WTC11 (cell line): Measurements from ENCODE around the gene SNCAIP. TPM values are rescaled to one million over a fixed set of nuclear protein-coding genes. Genes with fewer than 3 reads are reported as not detected.

Source experiments
- ATAC-seq: fragments of 200-7000 bp; cut with Tn5 transposase; 2 replicates; pipeline ENCODE4 v1.10.0; 2021; ENCODE audit warnings: mild to moderate bottlenecking, moderate library complexity
- CTCF ChIA-PET: fragments of 300-600 bp; sonication (Branson Sonifier 250); formaldehyde crosslinking; loops from one replicate; lab custom pipeline; 2021; ENCODE audit warnings: antibody characterized with exemption; lab: Charles Lee
- POLR2A ChIA-PET: fragments of 350-600 bp; sonication (Branson Sonifier 250); formaldehyde crosslinking; loops from one replicate; lab custom pipeline; 2021; ENCODE audit warnings: antibody characterized with exemption; lab: Charles Lee
- DNase-seq: peaks from one replicate; pipeline ENCODE4 v3.0.0; 2021; ENCODE audit warnings: low spot score
- H3K27ac Mint-ChIP-seq: 2 replicates; pipeline ENCODE4 v1.8.0; 2021; ENCODE audit warnings: mixed read lengths
- H3K27me3 Mint-ChIP-seq: 2 replicates; pipeline ENCODE4 v1.8.0; 2021; ENCODE audit warnings: low read depth, mild to moderate bottlenecking, moderate library complexity, mixed read lengths
- H3K36me3 Mint-ChIP-seq: 2 replicates; pipeline ENCODE4 v1.8.0; 2021; ENCODE audit warnings: mixed read lengths
- H3K4me1 Mint-ChIP-seq: 2 replicates; pipeline ENCODE4 v1.8.0; 2022; ENCODE audit warnings: mixed read lengths
- H3K4me3 Mint-ChIP-seq: 2 replicates; pipeline ENCODE4 v1.8.0; 2021; ENCODE audit warnings: mild to moderate bottlenecking, moderate library complexity, mixed read lengths
- H3K9me3 Mint-ChIP-seq: 2 replicates; pipeline ENCODE4 v1.8.0; 2021; ENCODE audit warnings: mixed read lengths
- CREM ChIP-seq: sonication (generic); formaldehyde crosslinking; IDR thresholded peaks from 2 replicates; pipeline ENCODE4 v1.8.1; 2022; ENCODE audit warnings: mild to moderate bottlenecking, missing genetic modification reagents, moderate library complexity
- ELF4 ChIP-seq: sonication (generic); formaldehyde crosslinking; IDR thresholded peaks from 2 replicates; pipeline ENCODE4 v1.8.1; 2022; ENCODE audit warnings: low read depth, mild to moderate bottlenecking, moderate library complexity, missing genetic modification reagents
- ETV6 ChIP-seq: sonication (generic); formaldehyde crosslinking; IDR thresholded peaks from 2 replicates; pipeline ENCODE4 v1.8.1; 2022; ENCODE audit warnings: mild to moderate bottlenecking, missing genetic modification reagents
- FOXP1 ChIP-seq: sonication (generic); formaldehyde crosslinking; IDR thresholded peaks from 2 replicates; pipeline ENCODE4 v1.8.0; 2022; ENCODE audit warnings: missing genetic modification reagents, mild to moderate bottlenecking, moderate library complexity, borderline replicate concordance
- GABPB1 ChIP-seq: sonication (generic); formaldehyde crosslinking; IDR thresholded peaks from 2 replicates; pipeline ENCODE4 v1.8.1; 2023; ENCODE audit warnings: mild to moderate bottlenecking, missing genetic modification reagents
- NFE2L1 ChIP-seq: sonication (generic); formaldehyde crosslinking; IDR thresholded peaks from 2 replicates; pipeline ENCODE4 v1.8.1; 2023; ENCODE audit warnings: missing genetic modification reagents
- NFYB ChIP-seq: sonication (generic); formaldehyde crosslinking; conservative IDR thresholded peaks from 2 replicates; pipeline ENCODE4 v1.8.0; 2022; ENCODE audit warnings: low read depth, missing genetic modification reagents
- NR2C2 ChIP-seq: sonication (generic); formaldehyde crosslinking; IDR thresholded peaks from 2 replicates; pipeline ENCODE4 v1.8.0; 2022; ENCODE audit warnings: mild to moderate bottlenecking, missing genetic modification reagents
- NR3C1 ChIP-seq: sonication (generic); formaldehyde crosslinking; conservative IDR thresholded peaks from 2 replicates; pipeline ENCODE4 v1.8.1; 2023; ENCODE audit warnings: low read depth, mild to moderate bottlenecking, missing genetic modification reagents
- SP1 ChIP-seq: sonication (generic); formaldehyde crosslinking; conservative IDR thresholded peaks from 2 replicates; pipeline ENCODE4 v1.8.1; 2022; ENCODE audit warnings: missing genetic modification reagents
- TCF7 ChIP-seq: sonication (generic); formaldehyde crosslinking; IDR thresholded peaks from 2 replicates; pipeline ENCODE4 v1.8.0; 2022; ENCODE audit warnings: mild to moderate bottlenecking, low read depth, missing genetic modification reagents, moderate library complexity
- TEAD1 ChIP-seq: sonication (generic); formaldehyde crosslinking; IDR thresholded peaks from 2 replicates; pipeline ENCODE4 v1.8.0; 2022; ENCODE audit warnings: mild to moderate bottlenecking, missing genetic modification reagents
- TEAD4 ChIP-seq: sonication (generic); formaldehyde crosslinking; IDR thresholded peaks from 2 replicates; pipeline ENCODE4 v1.8.0; 2022; ENCODE audit warnings: mild to moderate bottlenecking, missing genetic modification reagents
- TP53 ChIP-seq: sonication (generic); formaldehyde crosslinking; IDR thresholded peaks from 2 replicates; pipeline ENCODE4 v1.8.1; 2023; ENCODE audit warnings: mild to moderate bottlenecking, missing genetic modification reagents
- ZNF121 ChIP-seq: sonication (generic); formaldehyde crosslinking; IDR thresholded peaks from 2 replicates; pipeline ENCODE4 v1.8.0; 2023; ENCODE audit warnings: missing genetic modification reagents
- ZNF138 ChIP-seq: sonication (generic); formaldehyde crosslinking; conservative IDR thresholded peaks from 2 replicates; pipeline ENCODE4 v1.8.1; 2022; ENCODE audit warnings: mild to moderate bottlenecking, moderate library complexity, missing genetic modification reagents
- ZNF219 ChIP-seq: sonication (generic); formaldehyde crosslinking; IDR thresholded peaks from 2 replicates; pipeline ENCODE4 v1.8.0; 2023; ENCODE audit warnings: missing genetic modification reagents, mild to moderate bottlenecking, borderline replicate concordance
- ZNF232 ChIP-seq: sonication (generic); formaldehyde crosslinking; IDR thresholded peaks from 2 replicates; pipeline ENCODE4 v1.8.0; 2022; ENCODE audit warnings: mild to moderate bottlenecking, missing genetic modification reagents
- ZNF396 ChIP-seq: fragments of 250-450 bp; sonication (Bioruptor Pico); IDR thresholded peaks from 2 replicates; pipeline ENCODE4 v1.8.0; 2021; ENCODE audit warnings: mild to moderate bottlenecking, moderate library complexity, borderline replicate concordance
- ZNF416 ChIP-seq: fragments of 250-450 bp; sonication (Bioruptor Pico); IDR thresholded peaks from 2 replicates; pipeline ENCODE4 v1.9.0; 2021; ENCODE audit warnings: mild to moderate bottlenecking, inconsistent platforms
- ZNF671 ChIP-seq: fragments of 250-450 bp; sonication (Bioruptor Pico); IDR thresholded peaks from 2 replicates; pipeline ENCODE4 v1.8.0; 2021; ENCODE audit warnings: mild to moderate bottlenecking
- total RNA-seq: library from RNA; stranded (reverse); gene quantifications from 3 replicates; pipeline ENCODE4 v1.2.3, GENCODE V29; 2021
- TF ChIP-seq, protein P1 (sequence below): sonication (generic); formaldehyde crosslinking; IDR thresholded peaks from 2 replicates; pipeline ENCODE4 v1.8.0; 2022; ENCODE audit warnings: mild to moderate bottlenecking, missing genetic modification reagents
- TF ChIP-seq, protein P2 (sequence below): sonication (generic); formaldehyde crosslinking; IDR thresholded peaks from 2 replicates; pipeline ENCODE4 v1.8.1; 2022; ENCODE audit warnings: low read depth, missing genetic modification reagents, borderline replicate concordance
- TF ChIP-seq, protein P3 (sequence below): sonication (generic); formaldehyde crosslinking; IDR thresholded peaks from 2 replicates; pipeline ENCODE4 v1.8.1; 2022; ENCODE audit warnings: low read depth, mild to moderate bottlenecking, moderate library complexity, missing genetic modification reagents, borderline replicate concordance
- TF ChIP-seq, protein P4 (sequence below): sonication (generic); formaldehyde crosslinking; IDR thresholded peaks from 2 replicates; pipeline ENCODE4 v1.8.0; 2022; ENCODE audit warnings: mild to moderate bottlenecking, missing genetic modification reagents
- TF ChIP-seq, protein P5 (sequence below): sonication (generic); formaldehyde crosslinking; IDR thresholded peaks from 2 replicates; pipeline ENCODE4 v1.8.1; 2023; ENCODE audit warnings: mild to moderate bottlenecking, missing genetic modification reagents

SNCAIP gene
- total RNA-seq, 1 experiment from 2014 or later: 10.0 TPM

DNA sequence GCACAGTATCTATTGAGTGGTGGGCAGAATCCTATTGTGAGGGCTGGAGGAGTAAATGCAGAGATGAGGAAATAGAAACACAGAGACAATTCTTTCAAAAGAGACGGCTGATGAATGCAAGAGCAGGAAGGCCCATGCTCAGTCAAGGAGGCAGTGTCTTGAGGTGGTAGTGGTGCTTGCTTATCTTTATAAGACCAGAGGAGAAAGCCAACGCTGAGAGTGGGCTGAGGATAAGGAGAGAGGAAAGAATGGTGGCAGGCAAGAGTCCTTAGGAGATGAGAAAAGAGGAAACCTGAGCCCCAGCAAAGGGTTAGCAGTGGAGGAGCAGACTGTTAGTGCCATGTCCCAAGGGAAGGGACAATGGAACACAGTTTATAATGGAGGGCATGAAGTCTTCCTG, 86.0 kb downstream of the SNCAIP start:
- no peaks in the 10 kb centered on the region for H3K36me3 Mint-ChIP-seq
- ATAC-seq (no peak), DNase-seq (no peak)
- no peak overlapping the region for H3K27ac Mint-ChIP-seq
- no peaks in the 10 kb centered on the region for H3K27me3 Mint-ChIP-seq
- H3K4me3 Mint-ChIP-seq: no peak overlapping the region
- ChIA-PET CTCF (no interaction called here), POLR2A (no interaction called here)
- no peaks in the 10 kb centered on the region for H3K9me3 Mint-ChIP-seq
- TF ChIP-seq, protein P1, sequence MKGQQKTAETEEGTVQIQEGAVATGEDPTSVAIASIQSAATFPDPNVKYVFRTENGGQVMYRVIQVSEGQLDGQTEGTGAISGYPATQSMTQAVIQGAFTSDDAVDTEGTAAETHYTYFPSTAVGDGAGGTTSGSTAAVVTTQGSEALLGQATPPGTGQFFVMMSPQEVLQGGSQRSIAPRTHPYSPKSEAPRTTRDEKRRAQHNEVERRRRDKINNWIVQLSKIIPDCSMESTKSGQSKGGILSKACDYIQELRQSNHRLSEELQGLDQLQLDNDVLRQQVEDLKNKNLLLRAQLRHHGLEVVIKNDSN: no peak
- no peak for TF ChIP-seq ZNF671 (CRISPR knock-in tag)
- no peak for TF ChIP-seq ZNF416 (CRISPR knock-in tag)
- TF ChIP-seq TP53 (CRISPR knock-in tag): no peak
- H3K4me1 Mint-ChIP-seq: peaks cover 15% of the 10 kb centered on the region

DNA sequence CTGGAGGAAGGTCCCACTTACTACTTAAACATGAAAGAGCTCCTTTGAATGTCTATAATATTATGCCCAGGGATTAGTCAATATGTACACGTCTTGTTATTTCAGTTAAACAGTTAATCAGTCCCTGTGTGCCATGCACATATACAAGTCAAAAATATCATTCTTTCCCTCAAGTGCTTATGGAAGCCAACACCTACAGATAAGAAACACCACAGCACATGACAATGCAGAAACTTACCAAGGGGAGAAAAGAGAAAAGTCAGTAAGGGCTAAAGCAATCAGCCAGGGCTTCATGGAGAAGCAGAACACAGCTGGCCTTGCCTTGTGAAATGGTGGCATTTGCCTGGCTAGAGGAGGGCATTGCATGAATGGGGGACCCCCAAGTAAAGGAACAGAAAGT, 88.3 kb downstream of the SNCAIP start:
- no peak overlapping the region for H3K27ac Mint-ChIP-seq
- no peaks in the 10 kb centered on the region for H3K9me3 Mint-ChIP-seq
- ChIA-PET CTCF (interaction anchor here (1.1 kb wide), 2 partner anchors 9 to 13 kb away, joined by 4 to 5 read pairs; no protein-coding TSS in a partner anchor), POLR2A (no interaction called here)
- ATAC-seq (no peak), DNase-seq (no peak)
- no peaks in the 10 kb centered on the region for H3K36me3 Mint-ChIP-seq
- no peak overlapping the region for H3K4me3 Mint-ChIP-seq
- H3K4me1 Mint-ChIP-seq: peaks cover 26% of the 10 kb centered on the region
- H3K27me3 Mint-ChIP-seq: no peaks in the 10 kb centered on the region
- TF ChIP-seq CREM (CRISPR knock-in tag) (no peak), ELF4 (no peak), NFYB (no peak), ZNF396 (CRISPR knock-in tag) (no peak), NR3C1 (CRISPR knock-in tag) (no peak), NFE2L1 (CRISPR knock-in tag) (no peak), TCF7 (no peak), TEAD4 (no peak), ZNF121 (CRISPR knock-in tag) (no peak), NR2C2 (no peak), FOXP1 (CRISPR knock-in tag) (no peak), ETV6 (CRISPR knock-in tag) (no peak), ZNF232 (CRISPR knock-in tag) (no peak), GABPB1 (CRISPR knock-in tag) (no peak), ZNF671 (CRISPR knock-in tag) (no peak)
- TF ChIP-seq, protein P2, sequence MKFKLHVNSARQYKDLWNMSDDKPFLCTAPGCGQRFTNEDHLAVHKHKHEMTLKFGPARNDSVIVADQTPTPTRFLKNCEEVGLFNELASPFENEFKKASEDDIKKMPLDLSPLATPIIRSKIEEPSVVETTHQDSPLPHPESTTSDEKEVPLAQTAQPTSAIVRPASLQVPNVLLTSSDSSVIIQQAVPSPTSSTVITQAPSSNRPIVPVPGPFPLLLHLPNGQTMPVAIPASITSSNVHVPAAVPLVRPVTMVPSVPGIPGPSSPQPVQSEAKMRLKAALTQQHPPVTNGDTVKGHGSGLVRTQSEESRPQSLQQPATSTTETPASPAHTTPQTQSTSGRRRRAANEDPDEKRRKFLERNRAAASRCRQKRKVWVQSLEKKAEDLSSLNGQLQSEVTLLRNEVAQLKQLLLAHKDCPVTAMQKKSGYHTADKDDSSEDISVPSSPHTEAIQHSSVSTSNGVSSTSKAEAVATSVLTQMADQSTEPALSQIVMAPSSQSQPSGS (CRISPR knock-in tag): no peak

DNA sequence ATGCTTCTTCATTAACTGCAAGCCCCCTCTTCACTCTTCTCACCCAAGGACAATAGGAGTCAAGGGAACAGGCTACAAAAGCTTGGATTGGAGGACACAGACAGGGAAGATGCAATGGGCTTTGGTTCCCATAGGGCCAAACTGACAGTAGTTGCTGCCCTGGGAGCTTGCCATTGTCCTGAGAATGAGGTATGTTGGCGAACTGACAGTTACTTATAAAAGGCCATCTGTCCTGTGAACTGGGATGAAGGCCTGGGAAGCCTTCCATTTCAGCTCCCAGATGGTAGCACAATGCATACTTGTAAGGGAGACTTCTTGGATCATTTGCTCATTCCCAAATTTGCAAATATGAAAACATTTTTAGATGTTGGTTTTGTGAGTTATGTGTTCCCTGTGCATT, 88.9 kb downstream of the SNCAIP start:
- CTCF ChIA-PET: interaction anchor here (1.1 kb wide), 2 partner anchors 9 to 12 kb away, joined by 4 to 5 read pairs; no protein-coding TSS in a partner anchor
- Mint-ChIP-seq H3K27ac (no peak overlapping the region), H3K27me3 (no peaks in the 10 kb centered on the region), H3K4me3 (no peak overlapping the region), H3K36me3 (no peaks in the 10 kb centered on the region)
- ATAC-seq: no peak
- POLR2A ChIA-PET: no interaction called here
- TF ChIP-seq, protein P3, sequence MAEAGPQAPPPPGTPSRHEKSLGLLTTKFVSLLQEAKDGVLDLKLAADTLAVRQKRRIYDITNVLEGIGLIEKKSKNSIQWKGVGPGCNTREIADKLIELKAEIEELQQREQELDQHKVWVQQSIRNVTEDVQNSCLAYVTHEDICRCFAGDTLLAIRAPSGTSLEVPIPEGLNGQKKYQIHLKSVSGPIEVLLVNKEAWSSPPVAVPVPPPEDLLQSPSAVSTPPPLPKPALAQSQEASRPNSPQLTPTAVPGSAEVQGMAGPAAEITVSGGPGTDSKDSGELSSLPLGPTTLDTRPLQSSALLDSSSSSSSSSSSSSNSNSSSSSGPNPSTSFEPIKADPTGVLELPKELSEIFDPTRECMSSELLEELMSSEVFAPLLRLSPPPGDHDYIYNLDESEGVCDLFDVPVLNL (CRISPR knock-in tag): no peak
- TF ChIP-seq ZNF219 (CRISPR knock-in tag) (no peak), ZNF416 (CRISPR knock-in tag) (no peak), ZNF138 (no peak), SP1 (CRISPR knock-in tag) (no peak), TEAD1 (CRISPR knock-in tag) (no peak)
- TF ChIP-seq, protein P4, sequence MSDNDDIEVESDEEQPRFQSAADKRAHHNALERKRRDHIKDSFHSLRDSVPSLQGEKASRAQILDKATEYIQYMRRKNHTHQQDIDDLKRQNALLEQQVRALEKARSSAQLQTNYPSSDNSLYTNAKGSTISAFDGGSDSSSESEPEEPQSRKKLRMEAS (CRISPR knock-in tag): no peak
- TF ChIP-seq, protein P5, sequence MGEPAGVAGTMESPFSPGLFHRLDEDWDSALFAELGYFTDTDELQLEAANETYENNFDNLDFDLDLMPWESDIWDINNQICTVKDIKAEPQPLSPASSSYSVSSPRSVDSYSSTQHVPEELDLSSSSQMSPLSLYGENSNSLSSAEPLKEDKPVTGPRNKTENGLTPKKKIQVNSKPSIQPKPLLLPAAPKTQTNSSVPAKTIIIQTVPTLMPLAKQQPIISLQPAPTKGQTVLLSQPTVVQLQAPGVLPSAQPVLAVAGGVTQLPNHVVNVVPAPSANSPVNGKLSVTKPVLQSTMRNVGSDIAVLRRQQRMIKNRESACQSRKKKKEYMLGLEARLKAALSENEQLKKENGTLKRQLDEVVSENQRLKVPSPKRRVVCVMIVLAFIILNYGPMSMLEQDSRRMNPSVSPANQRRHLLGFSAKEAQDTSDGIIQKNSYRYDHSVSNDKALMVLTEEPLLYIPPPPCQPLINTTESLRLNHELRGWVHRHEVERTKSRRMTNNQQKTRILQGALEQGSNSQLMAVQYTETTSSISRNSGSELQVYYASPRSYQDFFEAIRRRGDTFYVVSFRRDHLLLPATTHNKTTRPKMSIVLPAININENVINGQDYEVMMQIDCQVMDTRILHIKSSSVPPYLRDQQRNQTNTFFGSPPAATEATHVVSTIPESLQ (CRISPR knock-in tag): no peak
- TF ChIP-seq, all 79 proteins: peak for 0
- no peak for DNase-seq
- Mint-ChIP-seq H3K4me1 (peaks cover 26% of the 10 kb centered on the region), H3K9me3 (no peaks in the 10 kb centered on the region)
